ENCODE results near the gene LAMA2. TPM values are rescaled to one million over a fixed set of nuclear protein-coding genes. Genes with fewer than 3 reads are reported as not detected.

The LAMA2 gene
- total RNA-seq, 1 experiment from 2014 or later, result 0.28 TPM

DNA sequence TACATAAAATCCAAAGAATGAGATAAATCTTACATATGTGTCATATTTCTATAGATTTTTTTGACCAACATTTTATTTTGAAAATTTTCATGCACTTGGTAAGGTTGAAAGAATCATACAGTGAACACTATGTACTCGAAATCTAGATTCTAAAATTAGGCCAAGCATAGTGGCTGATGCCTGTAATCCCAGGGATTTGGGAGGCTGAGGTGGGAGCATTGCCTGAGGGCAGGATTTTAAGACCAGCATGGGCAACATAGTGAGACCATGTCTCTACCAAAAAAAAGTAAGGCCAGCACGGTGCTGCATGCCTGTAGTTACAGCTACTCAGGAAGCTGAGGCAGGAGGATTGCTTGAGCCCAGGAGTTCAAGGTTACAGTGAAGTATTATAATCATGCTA, 158.6 kb downstream of the LAMA2 start:
- Histone ChIP-seq H3K4me1 (ENCODE audit: control insufficient read depth, insufficient read depth, low read length) (no peaks in the 10 kb centered on the region), H3K9me3 (ENCODE audit: control insufficient read depth, insufficient read depth, low read depth, low read length) (0 out of 2 replicates have a peak, but pooled peaks cover 2% of the 10 kb centered on the region), H3K27me3 (ENCODE audit: control insufficient read depth, insufficient read depth, low read length) (no peaks in the 10 kb centered on the region), H3K4me3 (ENCODE audit: low read depth in 2 of 2, low read length in 2 of 2) (no peak overlapping the region), H3K27ac (ENCODE audit: low read length) (no peak overlapping the region), H3K36me3 (ENCODE audit: control insufficient read depth, insufficient read depth, low read length) (no peaks in the 10 kb centered on the region)
- BruUV-seq (replicated peaks), result no TSS peak
- intact Hi-C loops (cut with micrococcal nuclease; ENCODE audit: unreplicated experiment) (no loop called here), in situ Hi-C loops (cut with HindIII; ENCODE audit: low pct_unique_long_range_greater_than_20kb, low sequenced_read_pairs) (no loop called here)
- TF ChIP-seq TCF7L2 (IDR thresholded peaks at IDR 0.05; ENCODE audit: low read depth, low read length) (no peak), SIN3A (IDR thresholded peaks at IDR 0.05; ENCODE audit: borderline replicate concordance, insufficient read depth, low read depth, low read length) (no peak), POLR2AphosphoS5 (IDR thresholded peaks at IDR 0.05; ENCODE audit: low read depth, low read length) (no peak)
- TF ChIP-seq, protein P1, sequence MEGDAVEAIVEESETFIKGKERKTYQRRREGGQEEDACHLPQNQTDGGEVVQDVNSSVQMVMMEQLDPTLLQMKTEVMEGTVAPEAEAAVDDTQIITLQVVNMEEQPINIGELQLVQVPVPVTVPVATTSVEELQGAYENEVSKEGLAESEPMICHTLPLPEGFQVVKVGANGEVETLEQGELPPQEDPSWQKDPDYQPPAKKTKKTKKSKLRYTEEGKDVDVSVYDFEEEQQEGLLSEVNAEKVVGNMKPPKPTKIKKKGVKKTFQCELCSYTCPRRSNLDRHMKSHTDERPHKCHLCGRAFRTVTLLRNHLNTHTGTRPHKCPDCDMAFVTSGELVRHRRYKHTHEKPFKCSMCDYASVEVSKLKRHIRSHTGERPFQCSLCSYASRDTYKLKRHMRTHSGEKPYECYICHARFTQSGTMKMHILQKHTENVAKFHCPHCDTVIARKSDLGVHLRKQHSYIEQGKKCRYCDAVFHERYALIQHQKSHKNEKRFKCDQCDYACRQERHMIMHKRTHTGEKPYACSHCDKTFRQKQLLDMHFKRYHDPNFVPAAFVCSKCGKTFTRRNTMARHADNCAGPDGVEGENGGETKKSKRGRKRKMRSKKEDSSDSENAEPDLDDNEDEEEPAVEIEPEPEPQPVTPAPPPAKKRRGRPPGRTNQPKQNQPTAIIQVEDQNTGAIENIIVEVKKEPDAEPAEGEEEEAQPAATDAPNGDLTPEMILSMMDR (IDR thresholded peaks at IDR 0.05), result no peak
- TF ChIP-seq, protein P2, sequence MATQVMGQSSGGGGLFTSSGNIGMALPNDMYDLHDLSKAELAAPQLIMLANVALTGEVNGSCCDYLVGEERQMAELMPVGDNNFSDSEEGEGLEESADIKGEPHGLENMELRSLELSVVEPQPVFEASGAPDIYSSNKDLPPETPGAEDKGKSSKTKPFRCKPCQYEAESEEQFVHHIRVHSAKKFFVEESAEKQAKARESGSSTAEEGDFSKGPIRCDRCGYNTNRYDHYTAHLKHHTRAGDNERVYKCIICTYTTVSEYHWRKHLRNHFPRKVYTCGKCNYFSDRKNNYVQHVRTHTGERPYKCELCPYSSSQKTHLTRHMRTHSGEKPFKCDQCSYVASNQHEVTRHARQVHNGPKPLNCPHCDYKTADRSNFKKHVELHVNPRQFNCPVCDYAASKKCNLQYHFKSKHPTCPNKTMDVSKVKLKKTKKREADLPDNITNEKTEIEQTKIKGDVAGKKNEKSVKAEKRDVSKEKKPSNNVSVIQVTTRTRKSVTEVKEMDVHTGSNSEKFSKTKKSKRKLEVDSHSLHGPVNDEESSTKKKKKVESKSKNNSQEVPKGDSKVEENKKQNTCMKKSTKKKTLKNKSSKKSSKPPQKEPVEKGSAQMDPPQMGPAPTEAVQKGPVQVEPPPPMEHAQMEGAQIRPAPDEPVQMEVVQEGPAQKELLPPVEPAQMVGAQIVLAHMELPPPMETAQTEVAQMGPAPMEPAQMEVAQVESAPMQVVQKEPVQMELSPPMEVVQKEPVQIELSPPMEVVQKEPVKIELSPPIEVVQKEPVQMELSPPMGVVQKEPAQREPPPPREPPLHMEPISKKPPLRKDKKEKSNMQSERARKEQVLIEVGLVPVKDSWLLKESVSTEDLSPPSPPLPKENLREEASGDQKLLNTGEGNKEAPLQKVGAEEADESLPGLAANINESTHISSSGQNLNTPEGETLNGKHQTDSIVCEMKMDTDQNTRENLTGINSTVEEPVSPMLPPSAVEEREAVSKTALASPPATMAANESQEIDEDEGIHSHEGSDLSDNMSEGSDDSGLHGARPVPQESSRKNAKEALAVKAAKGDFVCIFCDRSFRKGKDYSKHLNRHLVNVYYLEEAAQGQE (IDR thresholded peaks at IDR 0.05; ENCODE audit: insufficient read depth in 1 of 2, low read depth in 2 of 2, low read length in 1 of 2), result no peak
- CTCF ChIA-PET, result no interaction called here
- DNase-seq (ENCODE audit: low read depth, low spot score) (no peak), ATAC-seq (no peak)
- POLR2A ChIA-PET, result no interaction called here

DNA sequence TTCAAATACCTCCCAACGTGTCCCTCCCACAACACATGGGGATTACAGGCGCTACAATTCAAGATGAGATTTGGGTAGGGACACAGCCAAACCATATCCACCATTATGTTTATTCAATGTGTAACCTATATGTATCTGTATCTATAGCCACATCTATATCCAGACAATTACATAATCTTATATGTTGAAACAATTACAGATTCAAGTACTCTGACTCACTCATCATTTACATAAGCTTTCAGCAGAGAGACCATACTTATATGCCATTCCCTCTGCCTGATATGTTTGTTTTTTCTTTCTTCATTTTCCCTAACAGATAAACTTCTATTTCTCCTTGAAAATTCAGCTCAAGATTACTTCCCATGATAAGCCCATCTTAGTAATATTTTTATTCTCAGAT, 163.6 kb downstream of the LAMA2 start:
- Histone ChIP-seq H3K27me3 (ENCODE audit: control insufficient read depth, insufficient read depth, low read length) (no peaks in the 10 kb centered on the region), H3K9me3 (ENCODE audit: control insufficient read depth, insufficient read depth, low read depth, low read length) (0 out of 2 replicates have a peak, but pooled peaks cover 2% of the 10 kb centered on the region), H3K4me3 (ENCODE audit: low read depth in 2 of 2, low read length in 2 of 2) (no peak overlapping the region), H3K36me3 (ENCODE audit: control insufficient read depth, insufficient read depth, low read length) (no peaks in the 10 kb centered on the region), H3K4me1 (ENCODE audit: control insufficient read depth, insufficient read depth, low read length) (no peaks in the 10 kb centered on the region), H3K27ac (ENCODE audit: low read length) (no peak overlapping the region)
- no peak for ATAC-seq
- in situ Hi-C loops (cut with HindIII; ENCODE audit: low pct_unique_long_range_greater_than_20kb, low sequenced_read_pairs) (no loop called here), intact Hi-C loops (cut with micrococcal nuclease; ENCODE audit: unreplicated experiment) (no loop called here)
- ChIA-PET POLR2A (no interaction called here), CTCF (no interaction called here)
- TF ChIP-seq TCF7L2 (IDR thresholded peaks at IDR 0.05; ENCODE audit: low read depth, low read length) (no peak), SIN3A (IDR thresholded peaks at IDR 0.05; ENCODE audit: borderline replicate concordance, insufficient read depth, low read depth, low read length) (no peak), POLR2AphosphoS5 (IDR thresholded peaks at IDR 0.05; ENCODE audit: low read depth, low read length) (no peak)
- TF ChIP-seq, protein P2 (IDR thresholded peaks at IDR 0.05; ENCODE audit: insufficient read depth in 1 of 2, low read depth in 2 of 2, low read length in 1 of 2), result no peak
- TF ChIP-seq, protein P1 (IDR thresholded peaks at IDR 0.05), result no peak
- no TSS peak for BruUV-seq (replicated peaks)
- no peak for DNase-seq (ENCODE audit: low read depth, low spot score)
